ENCODE measurements around the gene DNPEP.

GRCh38 chr2:219323434-219323833 is 64.3 kb downstream of the DNPEP start:
- TF ChIP-seq POLR2A (IDR thresholded peaks at IDR 0.05; ENCODE audit: control extremely low read depth in 1 of 2, low read depth in 2 of 2, low read length in 2 of 2): no peak
- no peak for TF ChIP-seq KDM5A (IDR thresholded peaks at IDR 0.05; ENCODE audit: low read length)
- TF ChIP-seq, protein P1, sequence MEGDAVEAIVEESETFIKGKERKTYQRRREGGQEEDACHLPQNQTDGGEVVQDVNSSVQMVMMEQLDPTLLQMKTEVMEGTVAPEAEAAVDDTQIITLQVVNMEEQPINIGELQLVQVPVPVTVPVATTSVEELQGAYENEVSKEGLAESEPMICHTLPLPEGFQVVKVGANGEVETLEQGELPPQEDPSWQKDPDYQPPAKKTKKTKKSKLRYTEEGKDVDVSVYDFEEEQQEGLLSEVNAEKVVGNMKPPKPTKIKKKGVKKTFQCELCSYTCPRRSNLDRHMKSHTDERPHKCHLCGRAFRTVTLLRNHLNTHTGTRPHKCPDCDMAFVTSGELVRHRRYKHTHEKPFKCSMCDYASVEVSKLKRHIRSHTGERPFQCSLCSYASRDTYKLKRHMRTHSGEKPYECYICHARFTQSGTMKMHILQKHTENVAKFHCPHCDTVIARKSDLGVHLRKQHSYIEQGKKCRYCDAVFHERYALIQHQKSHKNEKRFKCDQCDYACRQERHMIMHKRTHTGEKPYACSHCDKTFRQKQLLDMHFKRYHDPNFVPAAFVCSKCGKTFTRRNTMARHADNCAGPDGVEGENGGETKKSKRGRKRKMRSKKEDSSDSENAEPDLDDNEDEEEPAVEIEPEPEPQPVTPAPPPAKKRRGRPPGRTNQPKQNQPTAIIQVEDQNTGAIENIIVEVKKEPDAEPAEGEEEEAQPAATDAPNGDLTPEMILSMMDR (IDR thresholded peaks at IDR 0.05; ENCODE audit: control extremely low read depth in 1 of 3, insufficient read depth in 1 of 3, low read depth in 1 of 3, low read length in 3 of 3): no peak
- no peak for TF ChIP-seq EZH2 (IDR thresholded peaks at IDR 0.05; ENCODE audit: low read depth, low read length, severe bottlenecking)

Measured in H1 (cell line).